ENCODE measurements around the gene STARD13. TPM values are rescaled to one million over a fixed set of nuclear protein-coding genes. Genes with fewer than 3 reads are reported as not detected.

The STARD13 gene
- total and polyA plus RNA-seq, 4 experiments from 2014 or later = 0.36 to 0.44 TPM; not detected in 2

DNA sequence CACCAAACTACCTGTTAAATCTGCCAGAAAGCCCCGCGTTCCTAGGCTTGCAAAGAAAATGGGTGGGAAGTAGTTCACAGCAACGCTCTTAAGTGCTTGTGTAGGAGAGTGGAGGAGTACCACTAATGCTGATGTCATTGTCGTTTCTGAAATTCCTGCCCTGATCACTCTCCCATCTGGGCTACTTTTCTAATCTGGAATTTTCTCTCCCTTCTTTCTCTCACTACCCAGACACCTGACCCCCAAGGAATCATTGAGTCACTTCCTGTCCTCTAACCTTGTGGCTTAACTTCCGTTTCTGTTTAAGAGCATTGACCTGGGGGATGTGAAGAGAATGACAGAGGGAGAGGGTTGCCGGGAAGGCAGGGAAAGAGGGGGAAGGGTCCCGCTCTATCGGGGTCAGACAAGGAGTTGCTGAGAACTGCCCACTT lies 98.7 kb downstream of the STARD13 start:
- POLR2A ChIA-PET (ENCODE audit: partially characterized antibody) = no interaction called here
- H3K4me1 ChIP-seq (ENCODE audit: insufficient read depth, low read length) = no peaks in the 10 kb centered on the region
- Mint-ChIP-seq H3K4me1 (peaks cover 0 to 5% (median 4%) of the 10 kb centered on the region in 4 donors), H3K36me3 (no peaks in the 10 kb centered on the region), H3K27me3 (peaks cover 10 to 14% of the 10 kb centered on the region in 2 donors), H3K4me3 (no peak overlapping the region), H3K9me3 (no peaks in the 10 kb centered on the region), H3K27ac (no peak overlapping the region)
- no peak for DNase-seq
- no peak overlapping the region for H3K4me3 ChIP-seq (ENCODE audit: low read length in 2 of 2)
- intact Hi-C loops (cut with micrococcal nuclease) = no loop called here
- CTCF ChIA-PET (ENCODE audit: partially characterized antibody) = no interaction called here
- no peak overlapping the region for H3K27ac ChIP-seq (ENCODE audit: low read depth, low read length)
- H3K9me3 ChIP-seq (ENCODE audit: control insufficient read depth in 1 of 2, low read length in 2 of 2) = no peaks in the 10 kb centered on the region
- H3K36me3 ChIP-seq (ENCODE audit: insufficient read depth, low read length) = no peaks in the 10 kb centered on the region
- no peaks in the 10 kb centered on the region for H3K27me3 ChIP-seq (ENCODE audit: insufficient read depth, low read length)

DNA sequence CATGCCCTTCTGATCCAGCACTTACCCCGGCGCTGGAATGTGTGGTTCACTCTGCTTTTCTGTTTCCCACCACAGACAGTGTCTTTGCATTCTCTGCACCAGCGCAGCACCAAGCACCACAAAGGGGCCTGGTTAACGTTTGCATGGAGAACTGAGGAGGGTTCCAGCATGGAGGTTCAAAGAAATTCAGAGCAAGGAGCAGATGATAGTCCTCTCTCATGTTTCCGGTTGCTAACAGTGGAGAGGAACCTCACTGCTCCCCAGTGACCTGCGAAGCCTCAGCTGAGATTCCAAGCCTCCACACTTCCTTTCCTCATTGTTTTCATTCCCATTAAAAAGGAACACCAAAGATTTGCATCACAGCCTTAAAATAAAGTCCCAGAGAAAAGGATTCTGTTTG lies 99.7 kb downstream of the STARD13 start:
- intact Hi-C loops (cut with micrococcal nuclease) = no loop called here
- H3K36me3 Mint-ChIP-seq = no peaks in the 10 kb centered on the region
- H3K27ac Mint-ChIP-seq = no peak overlapping the region
- peaks cover 14 to 15% of the 10 kb centered on the region in 2 donors for H3K27me3 Mint-ChIP-seq
- DNase-seq = no peak
- Histone ChIP-seq H3K4me3 (ENCODE audit: low read length in 2 of 2) (no peak overlapping the region), H3K27ac (ENCODE audit: low read depth, low read length) (no peak overlapping the region), H3K4me1 (ENCODE audit: insufficient read depth, low read length) (no peaks in the 10 kb centered on the region), H3K27me3 (ENCODE audit: insufficient read depth, low read length) (no peaks in the 10 kb centered on the region), H3K9me3 (ENCODE audit: control insufficient read depth in 1 of 2, low read length in 2 of 2) (no peaks in the 10 kb centered on the region), H3K36me3 (ENCODE audit: insufficient read depth, low read length) (no peaks in the 10 kb centered on the region)
- ChIA-PET CTCF (ENCODE audit: partially characterized antibody) (no interaction called here), POLR2A (ENCODE audit: partially characterized antibody) (no interaction called here)
- H3K4me3 Mint-ChIP-seq = no peak overlapping the region
- no peaks in the 10 kb centered on the region for H3K9me3 Mint-ChIP-seq
- peaks cover 0 to 5% (median 4%) of the 10 kb centered on the region in 4 donors for H3K4me1 Mint-ChIP-seq

- Mint-ChIP-seq H3K27me3 (peaks cover 12 to 16% of the 10 kb centered on the region in 2 donors), H3K27ac (no peak overlapping the region), H3K9me3 (no peaks in the 10 kb centered on the region), H3K36me3 (no peaks in the 10 kb centered on the region), H3K4me3 (no peak overlapping the region), H3K4me1 (peaks cover 0 to 5% (median 4%) of the 10 kb centered on the region in 4 donors)
- Histone ChIP-seq H3K27me3 (ENCODE audit: insufficient read depth, low read length) (no peaks in the 10 kb centered on the region), H3K4me3 (ENCODE audit: low read length in 2 of 2) (no peak overlapping the region), H3K9me3 (ENCODE audit: control insufficient read depth in 1 of 2, low read length in 2 of 2) (no peaks in the 10 kb centered on the region), H3K27ac (ENCODE audit: low read depth, low read length) (no peak overlapping the region), H3K4me1 (ENCODE audit: insufficient read depth, low read length) (no peaks in the 10 kb centered on the region), H3K36me3 (ENCODE audit: insufficient read depth, low read length) (no peaks in the 10 kb centered on the region)
- ChIA-PET POLR2A (ENCODE audit: partially characterized antibody) (no interaction called here), CTCF (ENCODE audit: partially characterized antibody) (no interaction called here)
- DNase-seq = no peak
- intact Hi-C loops (cut with micrococcal nuclease) = no loop called here
These were observed 101.0 kb downstream of the STARD13 start for GRCh38 chr13:33184530-33184929.

DNA sequence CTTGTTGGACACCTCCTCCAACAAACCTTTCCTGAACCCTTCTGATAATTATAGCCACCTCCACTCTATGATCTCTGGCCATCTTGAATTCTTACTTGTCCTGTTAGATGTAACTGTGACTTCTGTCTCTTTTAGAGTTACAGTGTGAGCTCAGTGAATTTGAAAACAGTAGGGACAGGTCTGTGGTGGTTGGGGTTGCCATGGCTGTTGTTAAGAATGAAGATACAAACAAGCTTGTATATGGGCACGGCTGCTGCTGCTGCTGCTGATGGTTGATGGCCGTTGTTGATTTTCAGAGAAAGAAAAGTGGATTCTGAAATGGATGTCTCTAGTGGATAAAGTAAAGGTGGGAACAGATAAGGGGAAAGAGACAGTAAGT lies 101.5 kb downstream of the STARD13 start:
- Histone ChIP-seq H3K4me1 (ENCODE audit: insufficient read depth, low read length) (no peaks in the 10 kb centered on the region), H3K4me3 (ENCODE audit: low read length in 2 of 2) (no peak overlapping the region), H3K27me3 (ENCODE audit: insufficient read depth, low read length) (no peaks in the 10 kb centered on the region), H3K27ac (ENCODE audit: low read depth, low read length) (no peak overlapping the region), H3K9me3 (ENCODE audit: control insufficient read depth in 1 of 2, low read length in 2 of 2) (no peaks in the 10 kb centered on the region), H3K36me3 (ENCODE audit: insufficient read depth, low read length) (no peaks in the 10 kb centered on the region)
- peaks cover 0 to 5% (median 4%) of the 10 kb centered on the region in 4 donors for H3K4me1 Mint-ChIP-seq
- no peak for DNase-seq
- POLR2A ChIA-PET (ENCODE audit: partially characterized antibody) = no interaction called here
- no peaks in the 10 kb centered on the region for H3K36me3 Mint-ChIP-seq
- CTCF ChIA-PET (ENCODE audit: partially characterized antibody) = no interaction called here
- intact Hi-C loops (cut with micrococcal nuclease) = no loop called here
- H3K27me3 Mint-ChIP-seq = peaks cover 10 to 16% of the 10 kb centered on the region in 2 donors
- no peaks in the 10 kb centered on the region for H3K9me3 Mint-ChIP-seq
- H3K27ac Mint-ChIP-seq = no peak overlapping the region
- H3K4me3 Mint-ChIP-seq = no peak overlapping the region

DNA sequence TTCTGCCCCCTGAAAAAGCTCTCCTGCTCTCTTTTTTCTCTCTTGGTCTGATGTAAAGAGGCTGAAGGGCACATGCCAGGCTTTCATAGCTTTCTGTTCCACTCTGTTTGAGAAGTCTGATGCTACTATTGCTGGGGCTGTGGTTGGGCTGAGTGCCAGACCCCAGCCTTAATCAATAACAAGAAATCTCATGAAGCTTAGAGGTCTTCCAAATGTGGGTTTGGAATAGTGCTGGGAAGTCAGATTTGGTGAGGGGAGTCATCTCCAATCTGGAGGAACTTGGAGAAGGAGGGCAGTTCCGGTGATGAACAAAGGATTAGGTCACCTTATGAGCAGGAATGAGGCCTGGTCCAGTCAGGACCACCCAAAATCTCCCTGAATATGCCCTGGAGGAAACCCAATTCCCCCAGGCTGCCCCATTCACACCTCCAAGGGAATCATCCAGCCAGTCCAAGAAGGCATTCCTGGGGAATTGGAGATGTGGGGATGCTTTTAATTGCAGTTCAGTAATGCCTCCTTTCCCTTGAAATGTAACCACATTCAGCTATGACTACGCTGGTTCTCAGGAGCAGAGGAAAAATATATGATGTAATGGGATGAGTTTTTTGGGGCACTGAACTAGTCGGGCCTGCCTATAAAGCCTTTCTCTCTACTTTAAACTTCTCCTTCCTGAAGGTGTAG lies 102.0 kb downstream of the STARD13 start:
- Mint-ChIP-seq H3K27ac (no peak overlapping the region), H3K9me3 (no peaks in the 10 kb centered on the region), H3K4me3 (no peak overlapping the region), H3K4me1 (peaks cover 0 to 5% (median 4%) of the 10 kb centered on the region in 4 donors), H3K36me3 (no peaks in the 10 kb centered on the region), H3K27me3 (peaks cover 10 to 16% of the 10 kb centered on the region in 2 donors)
- ChIA-PET CTCF (ENCODE audit: partially characterized antibody) (no interaction called here), POLR2A (ENCODE audit: partially characterized antibody) (no interaction called here)
- Histone ChIP-seq H3K4me1 (ENCODE audit: insufficient read depth, low read length) (no peaks in the 10 kb centered on the region), H3K4me3 (ENCODE audit: low read length in 2 of 2) (no peak overlapping the region), H3K36me3 (ENCODE audit: insufficient read depth, low read length) (no peaks in the 10 kb centered on the region), H3K9me3 (ENCODE audit: control insufficient read depth in 1 of 2, low read length in 2 of 2) (no peaks in the 10 kb centered on the region), H3K27me3 (ENCODE audit: insufficient read depth, low read length) (no peaks in the 10 kb centered on the region), H3K27ac (ENCODE audit: low read depth, low read length) (no peak overlapping the region)
- no peak for DNase-seq
- intact Hi-C loops (cut with micrococcal nuclease) = no loop called here

GRCh38 chr13:33182729-33183128 lies 102.8 kb downstream of the STARD13 start:
- no peaks in the 10 kb centered on the region for H3K27me3 ChIP-seq (ENCODE audit: insufficient read depth, low read length)
- POLR2A ChIA-PET (ENCODE audit: partially characterized antibody) = no interaction called here
- H3K27ac ChIP-seq (ENCODE audit: low read depth, low read length) = no peak overlapping the region
- H3K4me3 ChIP-seq (ENCODE audit: low read length in 2 of 2) = no peak overlapping the region
- intact Hi-C loops (cut with micrococcal nuclease) = no loop called here
- CTCF ChIA-PET (ENCODE audit: partially characterized antibody) = no interaction called here
- Mint-ChIP-seq H3K27ac (no peak overlapping the region), H3K9me3 (no peaks in the 10 kb centered on the region), H3K4me3 (peak overlapping the region in 1 of 8 donors; percentile 24), H3K27me3 (peaks cover 10 to 16% of the 10 kb centered on the region in 2 donors), H3K4me1 (peaks cover 0 to 5% (median 4%) of the 10 kb centered on the region in 4 donors), H3K36me3 (no peaks in the 10 kb centered on the region)
- no peak for DNase-seq
- no peaks in the 10 kb centered on the region for H3K4me1 ChIP-seq (ENCODE audit: insufficient read depth, low read length)
- H3K36me3 ChIP-seq (ENCODE audit: insufficient read depth, low read length) = no peaks in the 10 kb centered on the region
- no peaks in the 10 kb centered on the region for H3K9me3 ChIP-seq (ENCODE audit: control insufficient read depth in 1 of 2, low read length in 2 of 2)

DNA sequence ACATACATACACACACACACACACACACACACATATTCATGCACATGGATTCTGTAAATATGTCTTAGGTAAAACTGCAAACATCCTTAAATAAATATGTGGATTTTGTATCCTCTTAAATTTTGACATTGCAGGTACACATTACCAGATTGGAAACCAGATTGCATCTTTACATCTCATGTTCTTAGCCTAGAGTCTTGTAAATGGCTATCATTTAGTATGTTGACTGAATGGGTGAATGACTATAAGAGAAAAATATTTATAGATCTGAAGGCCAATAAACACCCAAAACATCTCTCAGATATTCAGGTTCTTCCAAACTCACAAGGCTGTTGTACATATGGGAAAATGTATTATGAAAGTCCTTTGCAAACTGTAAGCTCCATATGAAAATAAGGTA lies 104.3 kb downstream of the STARD13 start:
- Mint-ChIP-seq H3K27me3 (peaks cover 10 to 16% of the 10 kb centered on the region in 2 donors), H3K4me1 (no peaks in the 10 kb centered on the region), H3K9me3 (no peaks in the 10 kb centered on the region), H3K4me3 (no peak overlapping the region), H3K36me3 (no peaks in the 10 kb centered on the region), H3K27ac (no peak overlapping the region)
- Histone ChIP-seq H3K9me3 (ENCODE audit: control insufficient read depth in 1 of 2, low read length in 2 of 2) (no peaks in the 10 kb centered on the region), H3K27ac (ENCODE audit: low read depth, low read length) (no peak overlapping the region), H3K4me1 (ENCODE audit: insufficient read depth, low read length) (no peaks in the 10 kb centered on the region), H3K36me3 (ENCODE audit: insufficient read depth, low read length) (no peaks in the 10 kb centered on the region), H3K27me3 (ENCODE audit: insufficient read depth, low read length) (no peaks in the 10 kb centered on the region), H3K4me3 (ENCODE audit: low read length in 2 of 2) (no peak overlapping the region)
- POLR2A ChIA-PET (ENCODE audit: partially characterized antibody) = no interaction called here
- intact Hi-C loops (cut with micrococcal nuclease) = no loop called here
- CTCF ChIA-PET (ENCODE audit: partially characterized antibody) = no interaction called here
- no peak for DNase-seq
